ENCODE data around the gene MAGOHB. TPM values are rescaled to one million over a fixed set of nuclear protein-coding genes. Genes with fewer than 3 reads are reported as not detected.

The MAGOHB gene
- 48.7 to 68.4 TPM (median 52.5 TPM) in 5 replicates for total RNA-seq (2022; extraction: Qiagen RNA extraction; ENCODE audit: low read depth)

DNA sequence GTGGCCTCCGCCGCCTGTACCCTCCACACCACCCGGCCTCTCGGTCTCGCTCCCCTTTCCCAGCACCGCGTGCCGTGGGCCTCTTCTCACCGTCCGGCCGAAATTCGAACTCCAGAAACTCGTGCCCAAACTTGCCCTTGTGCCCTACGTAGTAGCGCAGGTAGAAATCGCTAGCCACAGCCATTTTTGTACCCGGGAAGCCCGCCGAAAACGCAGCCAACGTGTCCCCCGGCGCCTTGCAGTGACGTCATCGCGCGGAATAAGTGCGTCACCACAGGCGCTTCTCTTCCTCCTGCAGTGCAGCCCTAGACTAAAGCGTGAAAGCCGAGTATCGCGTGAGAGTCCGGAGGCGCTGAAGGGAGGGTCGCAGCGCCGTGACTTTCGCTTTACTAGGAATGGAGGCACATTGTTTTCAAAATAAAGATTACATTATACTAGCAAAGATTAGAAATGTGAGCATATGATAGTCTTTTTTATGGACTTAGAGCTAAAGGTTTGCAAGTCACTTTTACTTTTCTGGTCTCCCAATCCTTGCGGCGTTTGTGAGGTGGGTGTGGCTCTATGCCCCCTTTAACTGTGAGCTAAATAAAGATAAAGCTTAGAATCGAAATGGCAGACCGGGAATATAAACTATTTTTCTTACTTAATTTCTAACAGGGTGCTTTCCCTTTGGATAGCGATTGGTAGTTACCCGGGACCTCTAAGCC, at the start of gene MAGOHB:
Gene MAGOHB (minus strand): TSS at position 261 of the 707 bp plus-strand sequence. CDS start 77 bp downstream, at position 184.

Other genes with a start within 250 kb of the MAGOHB start
- gene KLRK1, start 223.6 kb downstream of the MAGOHB start, total RNA-seq (2022; extraction: Qiagen RNA extraction; ENCODE audit: low read depth) = 0.09 to 0.12 TPM in 2 of 5 replicates, not detected in the others
- not detected in 5 replicates for gene KLRC4, start 203.9 kb downstream of the MAGOHB start, total RNA-seq (2022; extraction: Qiagen RNA extraction; ENCODE audit: low read depth)
- 0.31 to 0.37 TPM (median 0.32 TPM) in 3 of 5 replicates, not detected in the others for gene KLRC3, start 193.0 kb downstream of the MAGOHB start, total RNA-seq (2022; extraction: Qiagen RNA extraction; ENCODE audit: low read depth)
- 0.87 to 2.1 TPM (median 1.4 TPM) in 5 replicates for gene KLRC2, start 177.6 kb downstream of the MAGOHB start, total RNA-seq (2022; extraction: Qiagen RNA extraction; ENCODE audit: low read depth)
- gene KLRC1, start 160.2 kb downstream of the MAGOHB start, total RNA-seq (2022; extraction: Qiagen RNA extraction; ENCODE audit: low read depth) = not detected in 5 replicates
- 0.28 to 0.60 TPM (median 0.46 TPM) in 5 replicates for gene EIF2S3B, start 107.7 kb downstream of the MAGOHB start, total RNA-seq (2022; extraction: Qiagen RNA extraction; ENCODE audit: low read depth)
- gene STYK1, start 60.4 kb upstream of the MAGOHB start, total RNA-seq (2022; extraction: Qiagen RNA extraction; ENCODE audit: low read depth) = 0.14 to 0.63 TPM (median 0.35 TPM) in 5 replicates
- 257 to 299 TPM (median 275 TPM) in 5 replicates for gene YBX3, start 109.7 kb upstream of the MAGOHB start, total RNA-seq (2022; extraction: Qiagen RNA extraction; ENCODE audit: low read depth)
- gene TAS2R7, start 189.0 kb upstream of the MAGOHB start, total RNA-seq (2022; extraction: Qiagen RNA extraction; ENCODE audit: low read depth) = not detected in 5 replicates
- not detected in 5 replicates for gene TAS2R8, start 193.7 kb upstream of the MAGOHB start, total RNA-seq (2022; extraction: Qiagen RNA extraction; ENCODE audit: low read depth)
- not detected in 5 replicates for gene TAS2R9, start 196.6 kb upstream of the MAGOHB start, total RNA-seq (2022; extraction: Qiagen RNA extraction; ENCODE audit: low read depth)
- 0.19 TPM in 1 of 5 replicates, not detected in the others for gene TAS2R10, start 212.7 kb upstream of the MAGOHB start, total RNA-seq (2022; extraction: Qiagen RNA extraction; ENCODE audit: low read depth)
- gene PRR4, start 235.9 kb upstream of the MAGOHB start, total RNA-seq (2022; extraction: Qiagen RNA extraction; ENCODE audit: low read depth) = 1.9 to 5.3 TPM (median 3.3 TPM) in 5 replicates